GM19467 (cell line): Measurements from ENCODE around the gene CKLF.

Experiments
- ATAC-seq: cut with Tn5 transposase; IDR thresholded peaks from one replicate; pipeline ENCODE4 v1.9.1; 2021; ENCODE audit warnings: mild to moderate bottlenecking, moderate library complexity; ENCODE audit not compliant: unreplicated experiment

The CKLF gene

GRCh38 chr16:66541388-66542355 is 10.7 kb upstream of the CKLF start:
- no peak for ATAC-seq

DNA sequence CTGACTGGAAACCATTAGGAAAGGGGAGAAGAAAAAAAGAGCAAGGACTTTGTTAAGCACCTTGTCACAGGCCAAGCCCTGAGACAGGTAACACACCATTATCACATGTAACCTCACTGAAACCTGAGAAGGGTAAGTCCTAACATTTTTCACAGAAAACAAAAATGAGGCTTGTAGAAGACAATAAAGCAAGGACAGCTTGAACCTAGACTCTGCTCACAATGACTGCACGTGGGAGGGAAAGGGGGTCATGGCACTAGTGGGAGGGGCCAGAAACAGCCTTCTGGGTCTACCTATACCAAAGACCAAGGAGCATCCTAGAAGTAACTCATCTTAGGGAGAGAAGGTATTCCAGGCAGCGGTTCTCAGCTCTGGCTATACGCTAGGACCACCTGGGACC is 10.0 kb upstream of the CKLF start:
- ATAC-seq = no peak

GRCh38 chr16:66543541-66543940 is 8.8 kb upstream of the CKLF start:
- ATAC-seq = no peak

GRCh38 chr16:66544016-66544757 is 8.2 kb upstream of the CKLF start:
- no peak for ATAC-seq

DNA sequence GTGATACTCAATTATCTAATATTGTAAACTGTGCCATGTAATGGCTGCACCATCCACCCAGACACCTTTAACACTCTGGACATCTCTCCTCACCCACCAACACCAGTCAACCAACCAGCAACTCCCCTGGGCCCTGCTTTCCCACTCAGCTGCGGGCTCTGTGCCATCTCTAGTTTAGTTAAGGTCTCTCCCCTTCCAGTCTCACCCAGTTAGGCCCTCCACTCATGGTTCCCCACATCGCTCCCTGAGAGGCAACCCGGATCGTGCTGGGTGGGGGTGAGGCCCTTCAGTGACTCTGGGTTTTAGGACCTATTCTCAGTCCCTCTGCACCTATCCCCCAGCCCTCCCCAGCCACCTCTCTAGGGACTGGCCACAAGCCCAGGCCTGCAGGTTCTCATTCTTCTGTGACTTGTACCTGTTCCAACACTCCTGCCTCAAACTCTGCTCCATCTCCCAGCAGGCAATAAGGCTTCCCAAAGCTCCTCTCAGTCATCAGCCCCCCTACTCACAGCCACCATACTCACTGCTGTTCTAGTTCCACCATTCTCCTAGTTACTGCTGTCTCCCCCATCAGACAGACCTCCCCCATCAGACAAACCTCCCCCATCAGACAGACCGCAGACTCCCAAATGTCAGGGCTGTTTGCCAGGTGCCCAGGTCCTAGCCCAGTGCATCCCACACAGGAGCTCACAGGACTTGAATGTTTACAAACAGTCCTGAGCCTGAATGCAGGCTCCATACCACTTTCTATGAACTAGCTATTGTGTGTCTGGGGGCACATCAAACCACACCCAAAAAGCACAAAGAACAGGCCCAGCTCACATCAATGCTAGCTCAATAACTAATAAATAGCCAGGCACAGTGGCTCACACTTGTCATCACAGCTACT is 5.0 kb upstream of the CKLF start:
- no peak for ATAC-seq

GRCh38 chr16:66548068-66548467 is 4.3 kb upstream of the CKLF start:
- no peak for ATAC-seq

- ATAC-seq = no peak
These were observed 3.5 kb upstream of the CKLF start for GRCh38 chr16:66548868-66549267.

DNA sequence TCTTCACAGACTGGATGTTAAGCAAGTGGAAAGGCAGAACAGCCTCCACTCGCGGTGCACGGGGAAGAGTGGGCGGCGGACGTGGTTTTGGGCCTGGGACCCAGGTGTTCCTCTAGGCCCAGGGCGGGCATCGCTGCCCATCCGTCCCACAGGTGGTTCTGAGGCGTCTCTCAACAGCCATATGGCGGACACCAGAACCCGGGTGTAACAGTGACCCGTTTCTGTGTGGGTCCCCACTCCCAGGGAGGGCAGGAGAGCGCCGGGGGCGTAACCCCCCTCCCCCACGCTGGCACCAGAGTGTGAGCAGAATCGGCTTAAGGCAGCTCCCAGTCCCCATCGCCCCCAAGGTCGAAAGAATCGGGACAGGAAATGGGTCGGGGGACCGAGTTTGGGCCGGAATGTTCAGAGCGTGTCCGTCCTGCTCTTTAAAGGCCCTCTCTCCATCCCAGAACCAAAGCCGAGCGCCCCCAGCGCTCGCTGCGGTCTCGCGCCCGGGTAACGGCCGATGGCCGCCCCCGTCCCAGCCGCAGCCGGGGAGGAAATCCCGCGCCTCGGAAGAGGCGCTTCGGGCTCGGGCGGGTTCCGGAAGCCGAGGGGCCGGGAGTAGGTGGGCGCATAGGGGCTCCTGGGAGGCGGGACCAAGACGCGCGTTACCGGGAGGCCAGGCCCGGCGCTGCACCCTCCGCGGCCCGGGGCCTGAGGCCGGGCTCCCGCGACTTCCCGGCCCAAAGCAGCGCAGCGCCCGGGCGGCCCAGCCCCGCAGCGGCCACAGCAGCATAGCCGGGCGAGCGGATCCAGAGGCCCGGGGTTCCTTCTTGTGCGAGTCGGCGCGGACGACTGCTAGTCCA is 2.9 kb upstream of the CKLF start, which contains the start of gene TK2:
Gene TK2, minus strand, starts transcription at position 839 of the 848 bp plus-strand sequence. Its CDS starts 61 bp downstream, at position 778.
- ATAC-seq = no peak

DNA sequence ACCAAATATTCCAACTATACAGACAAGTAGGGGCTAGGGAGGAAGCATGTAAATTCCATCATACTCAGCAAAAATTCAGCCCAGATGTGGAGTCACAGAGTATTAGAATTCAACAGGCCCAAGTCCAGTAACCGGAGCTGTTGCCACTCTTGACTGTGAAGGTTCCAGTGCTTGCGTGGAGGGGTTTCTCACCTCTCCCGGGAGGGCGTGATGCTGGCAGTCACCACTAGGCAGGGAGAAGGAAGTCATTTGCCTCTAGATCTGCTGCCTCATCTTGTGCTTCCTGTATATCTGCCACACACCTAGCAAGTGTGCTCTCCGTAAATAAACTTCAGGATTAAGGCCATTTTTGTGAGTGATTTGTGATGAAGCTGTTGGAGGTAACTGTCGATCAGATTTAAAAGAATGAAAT is 1.0 kb upstream of the CKLF start:
- no peak for ATAC-seq

DNA sequence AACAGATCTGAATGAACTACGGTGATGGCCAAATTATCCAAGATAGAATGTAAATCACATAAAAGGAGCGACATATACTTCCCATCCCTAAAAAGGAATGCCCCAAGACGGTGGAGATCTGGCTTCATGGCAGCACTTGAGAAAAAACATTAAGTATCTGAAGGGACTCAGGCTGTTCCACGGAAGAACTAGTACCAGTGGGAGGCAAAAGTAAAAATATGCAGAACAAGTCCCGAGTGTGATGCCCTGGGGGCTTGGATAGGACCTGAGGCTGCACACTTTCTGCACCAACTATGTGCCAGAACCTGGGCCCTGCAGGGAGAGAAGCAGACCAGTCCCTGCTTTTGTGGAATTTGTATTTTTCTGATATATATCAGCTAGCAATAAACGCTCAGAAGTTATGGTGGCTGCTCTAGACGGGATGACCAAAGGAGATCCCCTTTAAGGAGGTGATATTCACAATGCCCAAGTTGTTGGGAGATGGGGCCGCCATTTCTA is 539 bp upstream of the CKLF start:
- no peak for ATAC-seq

DNA sequence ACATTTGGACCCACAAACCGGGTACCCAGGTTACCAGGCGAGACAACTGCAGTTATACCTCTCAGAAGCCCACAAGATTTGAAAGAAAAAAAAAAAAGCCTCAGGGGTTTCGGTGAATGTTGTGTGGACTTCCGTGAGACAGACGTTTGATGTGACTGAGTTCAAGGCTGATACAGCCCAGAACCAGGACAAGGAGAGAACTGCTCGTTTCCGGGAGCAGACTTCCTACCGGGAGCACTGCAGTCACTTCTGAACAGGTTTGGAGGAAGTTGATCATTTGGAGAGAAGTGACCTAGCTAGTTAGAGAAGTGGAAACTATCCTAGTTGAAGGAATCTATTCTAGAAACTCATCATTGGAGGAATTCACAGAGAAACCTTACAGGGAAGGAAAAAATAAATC is 847 bp downstream of the CKLF start:
- ATAC-seq = no peak

- no peak for ATAC-seq
These were observed 1.6 kb downstream of the CKLF start for GRCh38 chr16:66554021-66554420.

GRCh38 chr16:66554495-66554894 is 2.1 kb downstream of the CKLF start:
- ATAC-seq = no peak

- no peak for ATAC-seq
These were observed 7.7 kb downstream of the CKLF start for GRCh38 chr16:66560107-66560506.

DNA sequence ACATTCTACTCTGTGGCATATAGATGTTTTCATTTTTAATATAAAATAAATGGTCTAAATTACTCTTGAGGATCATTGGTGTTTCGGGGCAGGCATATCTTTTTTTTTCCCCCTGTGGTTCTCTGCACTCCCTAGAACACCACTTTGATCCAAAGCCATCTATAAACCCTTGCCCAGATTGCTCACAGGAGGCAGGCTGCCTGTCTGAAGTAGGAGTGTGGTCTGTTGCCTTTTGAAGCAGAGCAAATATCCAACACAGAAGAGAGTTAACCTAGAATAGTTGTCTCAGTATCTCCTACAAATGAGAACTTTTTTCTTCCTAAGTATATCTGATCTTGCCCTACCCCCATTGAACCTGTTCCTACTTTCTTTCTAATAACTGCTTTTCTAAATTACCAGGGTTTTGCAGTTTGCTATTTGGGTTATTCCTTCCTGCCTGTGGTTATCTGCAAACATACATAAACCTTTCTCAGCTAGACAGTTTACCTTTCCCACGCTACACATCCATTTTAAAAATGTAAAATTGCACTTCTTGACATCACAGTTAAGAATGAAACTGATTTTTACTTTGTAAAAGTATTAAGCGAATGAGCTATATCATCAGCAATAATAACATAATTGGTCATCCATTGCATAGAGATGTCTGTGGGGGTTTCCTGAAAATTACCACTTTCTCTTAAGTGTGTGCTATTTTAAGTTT is 9.2 kb downstream of the CKLF start:
- ATAC-seq = no peak

DNA sequence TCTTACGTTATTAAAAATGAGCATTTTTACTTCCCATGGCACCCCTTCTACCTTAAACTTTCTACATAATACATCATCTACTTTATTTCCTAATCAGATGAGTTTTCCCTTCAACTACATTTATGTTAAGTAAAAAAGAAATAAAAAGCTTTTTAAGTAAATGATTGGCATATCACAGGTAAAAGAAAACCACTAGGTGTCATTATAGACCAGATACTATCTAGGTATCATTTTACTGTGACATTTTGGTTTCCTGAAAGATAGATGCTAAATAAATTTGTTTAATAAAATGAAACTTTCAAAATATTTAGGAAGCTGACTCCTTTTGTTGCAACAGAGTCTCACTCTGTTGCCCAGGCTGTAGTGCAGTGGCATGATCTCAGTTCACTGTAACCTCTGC is 10.0 kb downstream of the CKLF start:
- no peak for ATAC-seq

DNA sequence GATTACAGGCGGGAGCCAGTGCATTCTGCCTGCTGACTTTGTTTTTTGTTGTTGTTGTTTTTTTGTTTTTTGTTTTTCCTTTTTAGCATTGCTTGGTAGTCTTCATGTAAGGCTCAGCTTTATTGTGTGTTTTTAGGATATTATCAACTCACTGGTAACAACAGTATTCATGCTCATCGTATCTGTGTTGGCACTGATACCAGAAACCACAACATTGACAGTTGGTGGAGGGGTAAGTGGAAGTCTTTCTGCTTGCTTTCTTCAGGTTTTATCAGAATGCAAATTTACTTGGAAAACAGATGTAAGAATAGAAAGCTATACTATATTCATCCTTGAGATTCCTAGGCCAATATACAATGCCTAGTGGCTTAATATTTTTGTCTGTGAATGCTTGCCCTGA is 10.6 kb downstream of the CKLF start:
- no peak for ATAC-seq

DNA sequence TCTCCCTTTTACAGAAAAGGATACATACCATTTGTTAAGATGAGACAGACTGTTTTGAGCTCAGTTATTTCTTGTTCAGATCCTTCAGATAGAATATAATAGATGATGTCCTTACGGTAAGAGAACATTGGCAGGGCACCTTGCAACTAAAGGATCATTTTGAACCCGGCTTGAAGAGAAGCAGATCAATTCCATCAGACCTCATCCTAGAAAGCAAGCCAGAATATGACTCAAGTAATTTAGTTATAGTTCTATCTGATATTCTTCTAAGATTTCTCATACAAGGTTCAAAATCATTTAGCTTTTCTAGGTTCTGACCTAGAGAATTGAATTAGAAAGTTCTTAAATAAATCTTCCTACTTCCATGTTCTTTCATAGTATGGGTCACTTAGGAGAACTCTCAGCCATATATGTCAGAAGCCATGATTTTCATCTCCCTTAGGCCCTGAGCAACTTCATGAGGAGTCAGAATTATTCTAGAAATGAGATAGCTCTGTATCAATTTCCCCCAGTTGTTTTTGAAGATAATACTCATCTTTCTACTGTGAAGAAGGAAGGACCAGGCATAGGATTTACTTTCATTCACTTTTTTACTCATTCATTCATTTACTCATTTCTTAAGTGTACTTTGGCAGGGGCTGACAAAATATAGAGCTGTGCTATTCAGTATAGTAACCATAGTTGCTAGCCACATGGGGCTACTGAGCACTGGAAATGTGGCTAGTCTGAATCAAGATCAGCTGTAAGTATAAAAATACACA is 11.4 kb downstream of the CKLF start:
- ATAC-seq = no peak
